Suprapubic skin (tissue), 4 donors: ENCODE results near the gene IGLON5. TPM values are rescaled to one million over a fixed set of nuclear protein-coding genes. Genes with fewer than 3 reads are reported as not detected.

ENCODE experiments used
- DNase-seq, 2 donors: peaks; one replicate each; pipeline ENCODE4 v3.0.0-alpha.2; 2019; ENCODE audit warnings: low spot score in 2 of 2
- H3K27ac ChIP-seq: fragments of 200-600 bp; sonication (generic); one replicate; pipeline ENCODE4 v1.5.1; 2019
- H3K27me3 ChIP-seq: fragments of 200-600 bp; sonication (generic); one replicate; pipeline ENCODE4 v1.5.1; 2019
- H3K36me3 ChIP-seq: fragments of 200-600 bp; sonication (generic); one replicate; pipeline ENCODE4 v1.5.1; 2019
- H3K4me1 ChIP-seq: fragments of 200-600 bp; sonication (generic); one replicate; pipeline ENCODE4 v1.5.1; 2019
- H3K4me3 ChIP-seq: fragments of 200-600 bp; sonication (generic); one replicate; pipeline ENCODE4 v1.5.1; 2019; ENCODE audit warnings: mild to moderate bottlenecking
- H3K9me3 ChIP-seq: fragments of 200-600 bp; sonication (generic); one replicate; pipeline ENCODE4 v1.5.1; 2019
- EP300 ChIP-seq: sonication (generic); formaldehyde crosslinking; IDR thresholded peaks from one replicate; pipeline ENCODE4 v1.6.1; 2017; ENCODE audit warnings: antibody characterized with exemption
- POLR2A ChIP-seq, 2 donors: fragments of 450-650 bp; IDR thresholded peaks; one replicate each; pipeline ENCODE4 v1.6.1; 2017; ENCODE audit warnings: antibody characterized with exemption in 2 of 2, mild to moderate bottlenecking in 2 of 2, moderate library complexity in 2 of 2
- POLR2AphosphoS5 ChIP-seq, 3 donors: sonication (generic); formaldehyde crosslinking; IDR thresholded peaks; one replicate each; pipeline ENCODE4 v1.6.1; 2017; ENCODE audit warnings: antibody characterized with exemption in 3 of 3
- WGBS: methylation state at CpG from one replicate; pipeline ENCODE4 v1.1.5; 2018; 5-methylcytosine and 5-hydroxymethylcytosine counted together
- total RNA-seq, 4 donors: library from RNA; depleted of rRNA; stranded (reverse); fragments of >200 nt; gene quantifications; one replicate each; pipeline ENCODE4 v1.1.0, GENCODE V29; 2016
- TF ChIP-seq, protein P1 (sequence below), 2 donors: fragments of 200-600 bp in 1 of 2; fragments of 450-650 bp in 1 of 2; sonication (generic) in 1 of 2; IDR thresholded peaks; one replicate each; pipeline ENCODE4 v1.5.1; 2016 to 2019; ENCODE audit warnings: antibody characterized with exemption in 2 of 2, mild to moderate bottlenecking in 1 of 2, moderate library complexity in 1 of 2

IGLON5 gene
- total RNA-seq, 4 donors from 2014 or later: 0.26 TPM; not detected in 3

DNA sequence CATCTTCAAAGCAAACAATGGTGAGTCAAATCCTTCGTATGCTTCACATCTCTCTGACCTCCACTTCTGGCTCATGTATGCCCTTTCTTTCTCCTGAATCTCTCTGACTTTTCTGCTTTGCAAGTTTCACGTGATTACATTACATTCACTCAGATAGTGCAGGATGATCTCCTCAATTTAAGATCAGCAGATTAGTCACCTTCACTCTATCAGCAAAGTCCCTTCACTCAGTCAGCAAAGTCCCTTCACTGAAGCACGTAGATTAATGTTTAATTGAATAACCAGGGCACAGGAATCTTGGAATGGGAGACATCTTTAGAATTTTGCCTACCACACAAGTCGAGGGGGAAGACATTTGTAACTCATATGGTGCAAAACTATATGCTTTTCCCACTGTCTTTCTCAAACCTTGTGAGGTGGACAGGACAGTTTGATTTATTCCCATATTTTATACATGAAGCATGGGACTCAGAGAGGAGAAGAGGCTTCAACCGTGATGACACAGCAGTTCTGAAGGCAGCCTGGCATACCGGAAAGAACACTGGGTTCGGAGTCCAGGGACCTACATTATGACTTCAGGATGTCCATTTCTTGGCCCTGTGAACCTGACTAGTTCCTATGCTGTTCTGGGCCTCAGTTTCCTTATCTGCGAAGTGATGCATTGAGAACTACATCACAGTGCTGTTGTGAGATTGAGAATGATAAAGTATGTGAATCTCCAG, 37.2 kb upstream of the IGLON5 start:
- Histone ChIP-seq H3K9me3 (no peaks in the 10 kb centered on the region), H3K27me3 (peaks cover 12% of the 10 kb centered on the region), H3K4me3 (no peak overlapping the region), H3K36me3 (no peaks in the 10 kb centered on the region), H3K27ac (no peak overlapping the region), H3K4me1 (no peaks in the 10 kb centered on the region)
- TF ChIP-seq POLR2A (IDR thresholded peaks at IDR 0.05): no peak
- TF ChIP-seq, protein P1, sequence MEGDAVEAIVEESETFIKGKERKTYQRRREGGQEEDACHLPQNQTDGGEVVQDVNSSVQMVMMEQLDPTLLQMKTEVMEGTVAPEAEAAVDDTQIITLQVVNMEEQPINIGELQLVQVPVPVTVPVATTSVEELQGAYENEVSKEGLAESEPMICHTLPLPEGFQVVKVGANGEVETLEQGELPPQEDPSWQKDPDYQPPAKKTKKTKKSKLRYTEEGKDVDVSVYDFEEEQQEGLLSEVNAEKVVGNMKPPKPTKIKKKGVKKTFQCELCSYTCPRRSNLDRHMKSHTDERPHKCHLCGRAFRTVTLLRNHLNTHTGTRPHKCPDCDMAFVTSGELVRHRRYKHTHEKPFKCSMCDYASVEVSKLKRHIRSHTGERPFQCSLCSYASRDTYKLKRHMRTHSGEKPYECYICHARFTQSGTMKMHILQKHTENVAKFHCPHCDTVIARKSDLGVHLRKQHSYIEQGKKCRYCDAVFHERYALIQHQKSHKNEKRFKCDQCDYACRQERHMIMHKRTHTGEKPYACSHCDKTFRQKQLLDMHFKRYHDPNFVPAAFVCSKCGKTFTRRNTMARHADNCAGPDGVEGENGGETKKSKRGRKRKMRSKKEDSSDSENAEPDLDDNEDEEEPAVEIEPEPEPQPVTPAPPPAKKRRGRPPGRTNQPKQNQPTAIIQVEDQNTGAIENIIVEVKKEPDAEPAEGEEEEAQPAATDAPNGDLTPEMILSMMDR (IDR thresholded peaks at IDR 0.05): no peak
- no peak for TF ChIP-seq POLR2AphosphoS5 (IDR thresholded peaks at IDR 0.05)
- TF ChIP-seq EP300: no peak
- no peak for DNase-seq
- 88% methylated on average over 8 of the region's 8 CpGs for WGBS

DNA sequence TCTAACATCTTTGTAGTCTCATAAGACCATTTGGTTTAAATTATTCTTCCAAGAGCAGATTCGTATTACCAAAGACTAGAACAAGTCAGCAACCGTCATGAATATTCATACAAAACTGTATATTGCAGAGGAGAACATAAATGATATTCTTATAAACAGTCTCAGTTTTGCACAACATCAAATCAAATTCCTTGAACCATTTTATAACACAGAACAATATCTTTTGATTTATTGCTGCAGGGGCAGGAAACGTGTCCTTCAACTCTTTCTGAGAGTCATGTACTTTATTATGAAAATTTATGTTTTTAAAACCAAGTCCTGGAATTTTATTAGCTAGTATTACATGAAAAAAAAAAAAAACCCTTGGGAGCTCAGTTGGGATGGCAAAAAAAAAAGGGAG, 34.3 kb upstream of the IGLON5 start:
- Histone ChIP-seq H3K36me3 (no peaks in the 10 kb centered on the region), H3K4me3 (no peak overlapping the region), H3K9me3 (no peaks in the 10 kb centered on the region), H3K27me3 (peaks cover 17% of the 10 kb centered on the region), H3K4me1 (no peaks in the 10 kb centered on the region), H3K27ac (no peak overlapping the region)
- no peak for TF ChIP-seq EP300
- TF ChIP-seq POLR2A (IDR thresholded peaks at IDR 0.05): no peak
- TF ChIP-seq, protein P1 (IDR thresholded peaks at IDR 0.05): no peak
- TF ChIP-seq POLR2AphosphoS5 (IDR thresholded peaks at IDR 0.05): no peak
- DNase-seq: no peak
- WGBS: 42% methylated on average over 3 of the region's 3 CpGs

DNA sequence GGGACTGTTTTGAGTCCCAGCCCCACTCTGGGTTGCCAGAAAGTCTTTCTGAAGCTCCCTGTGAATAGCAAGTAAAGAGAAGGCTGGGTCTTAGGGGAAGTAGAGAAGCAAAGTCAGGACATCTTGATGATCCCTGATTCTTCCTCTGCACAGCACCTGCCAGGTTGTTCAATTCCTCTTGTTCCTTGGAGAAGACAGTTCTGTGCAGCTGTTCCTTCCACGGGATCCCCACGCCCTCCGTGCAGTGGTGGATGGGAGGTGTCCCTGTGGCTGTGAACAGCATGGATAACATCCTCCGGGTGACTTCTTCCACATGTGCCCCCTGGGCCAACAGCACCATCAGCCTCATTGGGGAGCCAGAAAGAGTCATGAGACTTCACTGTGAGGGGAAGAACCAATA, 29.1 kb upstream of the IGLON5 start:
- Histone ChIP-seq H3K9me3 (no peaks in the 10 kb centered on the region), H3K36me3 (no peaks in the 10 kb centered on the region), H3K27me3 (peaks cover 18% of the 10 kb centered on the region), H3K4me3 (no peak overlapping the region), H3K4me1 (no peaks in the 10 kb centered on the region), H3K27ac (no peak overlapping the region)
- peak in 1 of 2 donors; percentile 40 for DNase-seq
- 81% methylated on average over 4 of the region's 4 CpGs for WGBS
- TF ChIP-seq POLR2A (IDR thresholded peaks at IDR 0.05) (no peak), POLR2AphosphoS5 (IDR thresholded peaks at IDR 0.05) (no peak), EP300 (no peak)
- TF ChIP-seq, protein P1 (IDR thresholded peaks at IDR 0.05): no peak

DNA sequence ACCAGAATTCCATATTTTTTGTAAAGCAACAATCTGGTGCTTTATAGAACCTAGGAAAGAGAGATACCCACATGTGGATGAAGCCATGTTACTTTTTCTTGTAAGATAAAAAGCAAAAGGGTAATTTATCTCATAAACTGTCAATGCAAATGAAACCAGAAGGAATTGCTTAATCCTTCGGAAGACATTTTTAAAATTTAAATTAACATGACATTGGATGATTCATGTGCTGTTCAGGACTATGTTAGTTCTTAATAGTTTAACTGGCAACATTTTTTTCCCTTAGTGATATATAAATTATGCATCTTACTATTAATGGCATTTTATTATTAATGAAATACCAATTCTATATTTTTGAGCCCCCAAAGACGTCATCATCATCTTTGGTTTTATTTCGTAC, 25.8 kb upstream of the IGLON5 start:
- H3K36me3 ChIP-seq: no peaks in the 10 kb centered on the region
- no peaks in the 10 kb centered on the region for H3K9me3 ChIP-seq
- TF ChIP-seq, protein P1 (IDR thresholded peaks at IDR 0.05): no peak
- no peak for TF ChIP-seq EP300
- no peak for TF ChIP-seq POLR2A (IDR thresholded peaks at IDR 0.05)
- TF ChIP-seq POLR2AphosphoS5 (IDR thresholded peaks at IDR 0.05): no peak
- no peak for DNase-seq
- H3K27me3 ChIP-seq: peaks cover 6% of the 10 kb centered on the region
- H3K27ac ChIP-seq: no peak overlapping the region
- H3K4me3 ChIP-seq: no peak overlapping the region
- WGBS: 57% methylated on average over 3 of the region's 3 CpGs
- no peaks in the 10 kb centered on the region for H3K4me1 ChIP-seq

DNA sequence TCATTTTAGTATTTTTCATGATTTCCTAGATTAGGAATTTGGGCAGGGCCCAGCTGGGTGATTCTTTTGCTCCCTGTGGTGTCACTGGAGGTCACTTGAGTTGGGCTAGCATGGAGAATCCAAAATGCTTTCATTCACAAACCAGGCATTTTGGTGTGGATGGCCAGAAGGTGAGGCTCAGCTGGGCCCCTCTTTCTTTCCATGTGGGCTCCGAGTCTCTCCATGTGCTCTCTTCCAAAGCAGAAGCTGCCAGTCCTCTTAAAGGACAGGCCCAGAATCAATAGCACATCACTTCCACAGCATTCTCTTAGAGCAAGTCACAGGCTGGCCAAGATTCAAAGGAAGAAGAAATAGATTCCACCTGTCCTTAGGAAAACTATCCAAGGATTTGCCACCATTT, 21.8 kb upstream of the IGLON5 start:
- peak in 1 of 2 donors; percentile 21 for DNase-seq
- Histone ChIP-seq H3K36me3 (no peaks in the 10 kb centered on the region), H3K27ac (no peak overlapping the region), H3K4me3 (no peak overlapping the region), H3K27me3 (peaks cover 13% of the 10 kb centered on the region), H3K9me3 (no peaks in the 10 kb centered on the region), H3K4me1 (no peaks in the 10 kb centered on the region)
- TF ChIP-seq POLR2A (IDR thresholded peaks at IDR 0.05): no peak
- no peak for TF ChIP-seq POLR2AphosphoS5 (IDR thresholded peaks at IDR 0.05)
- TF ChIP-seq, protein P1 (IDR thresholded peaks at IDR 0.05): no peak
- no peak for TF ChIP-seq EP300
- WGBS: 90% methylated on average over 1 of the region's 1 CpG
